ENCODE data around the gene CDKAL1. TPM values are rescaled to one million over a fixed set of nuclear protein-coding genes. Genes with fewer than 3 reads are reported as not detected.

The CDKAL1 gene
- total and polyA plus RNA-seq, 2 experiments from 2014 or later, result 14.4 to 19.5 TPM

GRCh38 chr6:20943040-20943627 lies 408.9 kb downstream of the CDKAL1 start:
- H2AFZ ChIP-seq, result no peak overlapping the region
- H4K20me1 ChIP-seq (ENCODE audit: insufficient read depth, poor library complexity, severe bottlenecking), result no peaks in the 10 kb centered on the region
- H3K79me2 ChIP-seq, result no peaks in the 10 kb centered on the region
- H3K36me3 ChIP-seq (replicated peaks; ENCODE audit: insufficient read depth, low read depth), result no peaks in the 10 kb centered on the region
- H3K27me3 ChIP-seq, result no peaks in the 10 kb centered on the region
- peaks cover 7% of the 10 kb centered on the region for H3K4me1 ChIP-seq (ENCODE audit: insufficient read depth)
- H3K4me2 ChIP-seq, result no peak overlapping the region
- H3K4me3 ChIP-seq, result no peak overlapping the region
- H3K9me2 ChIP-seq (replicated peaks; ENCODE audit: insufficient read depth), result no peaks in the 10 kb centered on the region
- no peak overlapping the region for H3K27ac ChIP-seq
- TF ChIP-seq EZH2 (IDR thresholded peaks at IDR 0.05; ENCODE audit: borderline replicate concordance), result no peak
- no peak for TF ChIP-seq EZH2phosphoT487 (IDR thresholded peaks at IDR 0.05; ENCODE audit: low read depth, severe bottlenecking, unreplicated experiment)
- no peak for TF ChIP-seq CTCF (IDR thresholded peaks at IDR 0.05; ENCODE audit: poor library complexity)
- H3K9me3 ChIP-seq (ENCODE audit: low read depth), result no peaks in the 10 kb centered on the region
- DNase-seq (ENCODE audit: low spot score), result no peak
- 82% methylated on average over 2 of the region's 2 CpGs for WGBS (ENCODE audit: low lambda C conversion rate, missing lambda C conversion rate)

GRCh38 chr6:20943922-20944321 lies 409.7 kb downstream of the CDKAL1 start:
- no peaks in the 10 kb centered on the region for H3K27me3 ChIP-seq
- TF ChIP-seq EZH2 (IDR thresholded peaks at IDR 0.05; ENCODE audit: borderline replicate concordance) (no peak), EZH2phosphoT487 (IDR thresholded peaks at IDR 0.05; ENCODE audit: low read depth, severe bottlenecking, unreplicated experiment) (no peak), CTCF (IDR thresholded peaks at IDR 0.05; ENCODE audit: poor library complexity) (no peak)
- H3K36me3 ChIP-seq (replicated peaks; ENCODE audit: insufficient read depth, low read depth), result no peaks in the 10 kb centered on the region
- no peak overlapping the region for H3K4me3 ChIP-seq
- no peak overlapping the region for H3K27ac ChIP-seq
- no peaks in the 10 kb centered on the region for H3K9me2 ChIP-seq (replicated peaks; ENCODE audit: insufficient read depth)
- no peak overlapping the region for H2AFZ ChIP-seq
- H3K79me2 ChIP-seq, result no peaks in the 10 kb centered on the region
- no peaks in the 10 kb centered on the region for H3K9me3 ChIP-seq (ENCODE audit: low read depth)
- no peak for DNase-seq (ENCODE audit: low spot score)
- peaks cover 7% of the 10 kb centered on the region for H3K4me1 ChIP-seq (ENCODE audit: insufficient read depth)
- H4K20me1 ChIP-seq (ENCODE audit: insufficient read depth, poor library complexity, severe bottlenecking), result no peaks in the 10 kb centered on the region
- H3K4me2 ChIP-seq, result no peak overlapping the region
- WGBS (ENCODE audit: low lambda C conversion rate, missing lambda C conversion rate), result 100% methylated on average over 1 of the region's 1 CpG

GRCh38 chr6:20946022-20946421 lies 411.8 kb downstream of the CDKAL1 start:
- Histone ChIP-seq H2AFZ (no peak overlapping the region), H3K4me3 (no peak overlapping the region), H3K9me2 (replicated peaks; ENCODE audit: insufficient read depth) (no peaks in the 10 kb centered on the region), H4K20me1 (ENCODE audit: insufficient read depth, poor library complexity, severe bottlenecking) (no peaks in the 10 kb centered on the region), H3K27ac (no peak overlapping the region), H3K4me2 (no peak overlapping the region), H3K4me1 (ENCODE audit: insufficient read depth) (no peaks in the 10 kb centered on the region), H3K27me3 (no peaks in the 10 kb centered on the region), H3K79me2 (no peaks in the 10 kb centered on the region), H3K9me3 (ENCODE audit: low read depth) (no peaks in the 10 kb centered on the region), H3K36me3 (replicated peaks; ENCODE audit: insufficient read depth, low read depth) (no peaks in the 10 kb centered on the region)
- no peak for DNase-seq (ENCODE audit: low spot score)
- TF ChIP-seq EZH2 (IDR thresholded peaks at IDR 0.05; ENCODE audit: borderline replicate concordance) (no peak), CTCF (IDR thresholded peaks at IDR 0.05; ENCODE audit: poor library complexity) (no peak), EZH2phosphoT487 (IDR thresholded peaks at IDR 0.05; ENCODE audit: low read depth, severe bottlenecking, unreplicated experiment) (no peak)
- WGBS (ENCODE audit: low lambda C conversion rate, missing lambda C conversion rate), result 92% methylated on average over 1 of the region's 1 CpG

All from hepatocyte (in vitro differentiated cells).